ENCODE results near the gene HEATR5A. TPM values are rescaled to one million over a fixed set of nuclear protein-coding genes. Genes with fewer than 3 reads are reported as not detected.

The HEATR5A gene
- total RNA-seq, 5 donors from 2014 or later (not counting 1 experiment from before 2014, with no cell fraction given): 7.5 to 13.2 (median 13.0) TPM

DNA sequence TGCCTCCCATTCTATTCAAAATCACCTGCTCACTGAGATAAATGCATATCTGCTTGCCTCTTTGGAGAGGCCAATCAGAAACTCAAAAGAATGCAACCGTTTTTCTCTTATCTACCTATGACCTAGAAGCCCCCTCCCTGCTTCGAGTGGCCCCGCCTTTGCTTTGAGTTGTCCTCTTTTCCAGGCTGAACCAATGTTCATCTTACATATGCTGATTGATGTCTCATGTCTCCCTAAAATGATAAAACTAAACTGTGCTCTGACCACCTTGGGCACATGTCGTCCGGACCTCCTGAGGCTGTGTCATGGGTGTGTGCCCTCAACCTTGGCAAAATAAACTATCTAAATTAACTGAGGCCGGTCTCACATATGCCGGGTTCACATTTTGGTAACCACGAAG, 148.7 kb downstream of the HEATR5A start:
- 90% methylated on average over 5 of the region's 8 CpGs for WGBS (ENCODE audit: insufficient coverage)
- CTCF ChIA-PET: no interaction called here
- POLR2A ChIA-PET: no interaction called here

DNA sequence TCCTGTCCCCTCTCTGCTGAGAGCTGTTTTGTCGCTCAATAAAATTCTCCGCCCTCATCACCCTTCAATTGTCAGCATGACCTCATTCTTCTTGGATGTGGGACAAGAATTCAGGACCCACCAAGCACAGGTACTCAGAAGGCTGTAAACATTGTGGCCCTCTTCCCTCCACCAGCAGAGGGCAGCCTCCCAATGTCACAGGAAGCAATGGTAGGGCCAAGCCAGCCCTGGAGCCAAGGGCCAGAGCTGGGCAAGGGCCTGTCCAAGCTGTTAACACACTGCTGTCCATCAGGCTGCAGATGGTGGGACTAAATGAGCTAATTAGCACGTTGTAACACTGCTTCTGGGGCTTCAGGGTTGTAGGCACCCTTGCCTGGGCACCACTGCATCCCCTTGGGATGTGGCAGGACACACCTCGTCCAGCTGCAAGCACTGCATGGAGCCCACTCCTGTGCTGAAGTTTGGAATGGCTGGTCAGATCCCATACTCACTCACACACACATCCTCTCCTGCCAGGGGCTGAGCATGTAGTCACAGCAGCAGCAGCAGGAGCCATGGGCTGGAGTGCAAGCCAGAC, 150.1 kb downstream of the HEATR5A start:
- Mint-ChIP-seq H3K27ac (no peak overlapping the region), H3K4me1 (peaks cover 0 to 17% (median 8%) of the 10 kb centered on the region in 3 donors), H3K27me3 (no peaks in the 10 kb centered on the region), H3K4me3 (no peak overlapping the region), H3K36me3 (no peaks in the 10 kb centered on the region), H3K9me3 (peaks cover 0 to 4% (median 0%) of the 10 kb centered on the region in 3 donors)
- Histone ChIP-seq H3K36me3 (ENCODE audit: control insufficient read depth in 2 of 2, extremely low read depth in 1 of 2, insufficient read depth in 1 of 2, low read length in 1 of 2) (no peaks in the 10 kb centered on the region), H3K4me1 (ENCODE audit: control insufficient read depth in 1 of 2, extremely low read depth in 1 of 2, insufficient read depth in 2 of 2, low read length in 2 of 2) (no peaks in the 10 kb centered on the region), H3K27me3 (replicated peaks in 1 of 2; ENCODE audit: control insufficient read depth in 2 of 2, extremely low read depth in 1 of 2, insufficient read depth in 2 of 2, low read length in 1 of 2) (peaks cover 0 to 5% of the 10 kb centered on the region in 2 experiments), H3K9me3 (no peaks in the 10 kb centered on the region), H3K27ac (ENCODE audit: low read length) (no peak overlapping the region), H3K4me3 (ENCODE audit: control insufficient read depth in 1 of 2, extremely low read depth in 1 of 2, low read length in 1 of 2) (peak overlapping the region in 1 of 2 donors; percentile 32)
- 72% methylated on average over 3 of the region's 4 CpGs for WGBS (ENCODE audit: insufficient coverage)
- no peak for ATAC-seq (replicated peaks in 1 of 4)
- POLR2A ChIA-PET: no interaction called here
- CTCF ChIA-PET: no interaction called here
- DNase-seq: peak in 1 of 35 experiments; percentile 8

More for the DNA sequence above, 148.7 kb downstream of the HEATR5A start:
- Mint-ChIP-seq H3K4me1 (peaks cover 0 to 7% (median 5%) of the 10 kb centered on the region in 3 donors), H3K27me3 (no peaks in the 10 kb centered on the region), H3K27ac (no peak overlapping the region), H3K9me3 (peaks cover 0 to 6% (median 5%) of the 10 kb centered on the region in 3 donors), H3K4me3 (no peak overlapping the region), H3K36me3 (no peaks in the 10 kb centered on the region)
- DNase-seq: no peak
- Histone ChIP-seq H3K4me3 (ENCODE audit: control insufficient read depth in 1 of 2, extremely low read depth in 1 of 2, low read length in 1 of 2) (no peak overlapping the region), H3K27ac (ENCODE audit: low read length) (no peak overlapping the region), H3K36me3 (ENCODE audit: control insufficient read depth in 2 of 2, extremely low read depth in 1 of 2, insufficient read depth in 1 of 2, low read length in 1 of 2) (no peaks in the 10 kb centered on the region), H3K27me3 (replicated peaks in 1 of 2; ENCODE audit: control insufficient read depth in 2 of 2, extremely low read depth in 1 of 2, insufficient read depth in 2 of 2, low read length in 1 of 2) (peaks cover 0 to 5% of the 10 kb centered on the region in 2 experiments), H3K9me3 (no peaks in the 10 kb centered on the region), H3K4me1 (ENCODE audit: control insufficient read depth in 1 of 2, extremely low read depth in 1 of 2, insufficient read depth in 2 of 2, low read length in 2 of 2) (no peaks in the 10 kb centered on the region)
- ATAC-seq (replicated peaks in 1 of 4): no peak

DNA sequence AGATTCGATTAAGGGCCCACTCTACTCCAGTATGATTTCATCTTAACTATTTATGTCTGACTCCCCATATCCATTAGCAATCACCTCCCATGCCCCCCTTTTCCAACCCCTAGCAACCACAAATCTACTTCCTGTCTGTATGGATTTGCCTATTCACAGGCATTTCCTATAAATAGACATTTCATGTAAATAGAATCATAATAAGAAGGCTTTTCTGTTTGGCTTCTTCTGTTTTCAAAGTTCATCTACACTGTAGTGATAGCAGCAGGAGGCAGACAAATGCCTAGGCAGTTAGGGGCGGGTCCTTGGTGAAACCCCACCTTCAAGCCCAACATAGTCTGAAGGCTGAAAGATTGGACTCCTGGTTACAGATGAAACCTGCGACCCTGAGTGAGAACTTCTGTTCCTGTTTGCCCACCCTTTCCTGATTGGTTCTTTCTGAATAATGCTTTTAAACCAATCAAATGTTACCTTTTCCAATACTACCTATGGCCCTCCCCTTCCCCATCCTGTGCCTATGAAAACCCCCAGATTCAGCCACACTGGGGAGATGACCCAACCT, 150.6 kb downstream of the HEATR5A start:
- ChIA-PET POLR2A (no interaction called here), CTCF (no interaction called here)
- Mint-ChIP-seq H3K27ac (no peak overlapping the region), H3K36me3 (no peaks in the 10 kb centered on the region), H3K9me3 (peaks cover 0 to 4% (median 0%) of the 10 kb centered on the region in 3 donors), H3K27me3 (no peaks in the 10 kb centered on the region), H3K4me3 (no peak overlapping the region), H3K4me1 (peaks cover 0 to 20% (median 11%) of the 10 kb centered on the region in 3 donors)
- no peaks in the 10 kb centered on the region for H3K9me3 ChIP-seq
- 90% methylated on average over 3 of the region's 3 CpGs for WGBS (ENCODE audit: insufficient coverage)
- H3K4me3 ChIP-seq (ENCODE audit: control insufficient read depth in 1 of 2, extremely low read depth in 1 of 2, low read length in 1 of 2): no peak overlapping the region
- H3K36me3 ChIP-seq (ENCODE audit: control insufficient read depth in 2 of 2, extremely low read depth in 1 of 2, insufficient read depth in 1 of 2, low read length in 1 of 2): no peaks in the 10 kb centered on the region
- DNase-seq: no peak
- no peak overlapping the region for H3K27ac ChIP-seq (ENCODE audit: low read length)
- ATAC-seq (replicated peaks in 1 of 4): no peak
- H3K4me1 ChIP-seq (ENCODE audit: control insufficient read depth in 1 of 2, extremely low read depth in 1 of 2, insufficient read depth in 2 of 2, low read length in 2 of 2): no peaks in the 10 kb centered on the region
- peaks cover 0 to 5% of the 10 kb centered on the region in 2 experiments for H3K27me3 ChIP-seq (replicated peaks in 1 of 2; ENCODE audit: control insufficient read depth in 2 of 2, extremely low read depth in 1 of 2, insufficient read depth in 2 of 2, low read length in 1 of 2)

DNA sequence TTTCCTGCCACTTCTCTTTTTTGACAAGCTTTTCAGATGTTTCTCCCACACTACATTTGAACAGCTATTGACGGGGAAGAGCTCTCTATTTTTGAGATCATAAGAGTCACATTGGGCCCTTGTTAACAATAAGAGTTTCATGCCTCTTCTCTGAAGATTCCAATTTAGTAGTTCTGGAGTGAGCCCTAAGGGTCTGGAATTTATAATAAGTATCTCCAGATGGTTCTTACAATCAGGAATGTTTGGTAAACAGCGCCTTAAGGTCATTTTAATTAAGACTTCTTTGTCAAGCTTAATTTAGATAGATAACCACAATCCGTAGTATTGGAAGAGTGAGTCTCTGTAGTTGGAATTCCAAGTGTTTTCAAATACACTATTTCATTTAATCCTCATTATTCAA, 152.1 kb downstream of the HEATR5A start:
- ATAC-seq (replicated peaks in 1 of 4) (no peak), DNase-seq (no peak)
- no CpG with 5 or more reads among the region's 3 CpGs for WGBS (ENCODE audit: insufficient coverage)
- peaks cover 0 to 4% (median 0%) of the 10 kb centered on the region in 3 donors for H3K9me3 Mint-ChIP-seq
- Histone ChIP-seq H3K9me3 (no peaks in the 10 kb centered on the region), H3K4me3 (ENCODE audit: control insufficient read depth in 1 of 2, extremely low read depth in 1 of 2, low read length in 1 of 2) (no peak overlapping the region), H3K27me3 (replicated peaks in 1 of 2; ENCODE audit: control insufficient read depth in 2 of 2, extremely low read depth in 1 of 2, insufficient read depth in 2 of 2, low read length in 1 of 2) (peaks cover 0 to 5% of the 10 kb centered on the region in 2 experiments), H3K4me1 (ENCODE audit: control insufficient read depth in 1 of 2, extremely low read depth in 1 of 2, insufficient read depth in 2 of 2, low read length in 2 of 2) (no peaks in the 10 kb centered on the region), H3K27ac (ENCODE audit: low read length) (no peak overlapping the region), H3K36me3 (ENCODE audit: control insufficient read depth in 2 of 2, extremely low read depth in 1 of 2, insufficient read depth in 1 of 2, low read length in 1 of 2) (no peaks in the 10 kb centered on the region)
- H3K27ac Mint-ChIP-seq: no peak overlapping the region
- ChIA-PET POLR2A (no interaction called here), CTCF (interaction anchor here in 1 of 2 donors (0.8 kb wide), 1 partner anchor 167 kb away, joined by 5 read pairs; no protein-coding TSS in a partner anchor)
- H3K4me3 Mint-ChIP-seq: no peak overlapping the region
- H3K27me3 Mint-ChIP-seq: no peaks in the 10 kb centered on the region
- H3K36me3 Mint-ChIP-seq: no peaks in the 10 kb centered on the region
- peaks cover 0 to 21% (median 12%) of the 10 kb centered on the region in 3 donors for H3K4me1 Mint-ChIP-seq

DNA sequence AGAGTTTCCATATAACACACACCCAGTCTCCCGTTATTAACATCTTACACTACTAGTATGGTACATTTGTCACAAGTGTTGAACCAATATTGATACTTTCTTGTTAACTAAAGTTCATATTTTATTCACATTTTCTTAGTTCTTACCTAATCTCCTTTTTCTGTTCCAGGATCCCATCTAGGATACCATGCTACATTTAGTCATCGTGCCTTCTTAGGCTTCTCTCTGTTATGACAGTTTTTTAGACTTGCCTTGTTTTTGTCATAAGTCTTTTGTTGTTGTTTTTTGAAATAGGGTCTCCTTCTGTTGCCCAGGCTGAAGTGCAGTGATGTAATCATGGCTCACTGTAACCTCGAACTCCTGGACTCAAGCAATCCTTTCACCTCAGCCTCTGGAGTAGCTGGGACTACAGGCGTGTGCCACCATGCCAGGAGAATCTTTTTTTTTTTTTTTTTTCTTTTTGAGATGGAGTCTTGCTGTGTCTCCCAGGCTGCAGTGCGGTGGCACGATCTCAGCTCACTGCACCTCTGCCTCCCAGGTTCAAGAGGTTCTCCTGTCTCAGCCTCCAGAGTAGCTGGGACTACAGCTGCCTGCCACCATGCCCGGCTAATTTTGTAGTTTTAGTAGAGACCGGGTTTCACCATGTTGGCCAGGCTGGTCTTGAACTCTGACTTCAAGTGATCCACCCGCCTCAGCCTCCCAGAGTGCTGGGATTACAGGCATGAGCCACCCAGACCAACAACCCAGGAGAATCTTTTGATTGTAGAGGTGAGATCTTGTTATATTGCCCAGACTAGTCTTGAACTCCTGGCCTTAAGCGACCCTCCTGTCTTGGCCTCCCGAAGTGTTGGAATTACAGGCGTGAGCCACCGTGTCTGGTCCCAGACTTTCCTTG, 153.7 kb downstream of the HEATR5A start:
- H3K27ac Mint-ChIP-seq: no peak overlapping the region
- no peak for ATAC-seq (replicated peaks in 1 of 4)
- no peak overlapping the region for H3K27ac ChIP-seq (ENCODE audit: low read length)
- H3K27me3 Mint-ChIP-seq: no peaks in the 10 kb centered on the region
- no peaks in the 10 kb centered on the region for H3K4me1 ChIP-seq (ENCODE audit: control insufficient read depth in 1 of 2, extremely low read depth in 1 of 2, insufficient read depth in 2 of 2, low read length in 2 of 2)
- 85% methylated on average over 8 of the region's 13 CpGs for WGBS (ENCODE audit: insufficient coverage)
- no peaks in the 10 kb centered on the region for H3K36me3 ChIP-seq (ENCODE audit: control insufficient read depth in 2 of 2, extremely low read depth in 1 of 2, insufficient read depth in 1 of 2, low read length in 1 of 2)
- ChIA-PET POLR2A (no interaction called here), CTCF (no interaction called here)
- H3K4me3 ChIP-seq (ENCODE audit: control insufficient read depth in 1 of 2, extremely low read depth in 1 of 2, low read length in 1 of 2): no peak overlapping the region
- H3K4me3 Mint-ChIP-seq: no peak overlapping the region
- H3K4me1 Mint-ChIP-seq: peaks cover 0 to 19% (median 12%) of the 10 kb centered on the region in 3 donors
- peaks cover 0 to 5% of the 10 kb centered on the region in 2 experiments for H3K27me3 ChIP-seq (replicated peaks in 1 of 2; ENCODE audit: control insufficient read depth in 2 of 2, extremely low read depth in 1 of 2, insufficient read depth in 2 of 2, low read length in 1 of 2)
- DNase-seq: no peak
- no peaks in the 10 kb centered on the region for H3K9me3 ChIP-seq
- H3K36me3 Mint-ChIP-seq: no peaks in the 10 kb centered on the region
- H3K9me3 Mint-ChIP-seq: peaks cover 0 to 4% (median 0%) of the 10 kb centered on the region in 3 donors

GRCh38 chr14:31265701-31266398, 154.5 kb downstream of the HEATR5A start:
- Mint-ChIP-seq H3K27me3 (no peaks in the 10 kb centered on the region), H3K9me3 (peaks cover 0 to 4% (median 0%) of the 10 kb centered on the region in 3 donors), H3K27ac (peak overlapping the region in 1 of 2 donors; percentile 54), H3K4me1 (peaks cover 0 to 19% (median 12%) of the 10 kb centered on the region in 3 donors), H3K36me3 (no peaks in the 10 kb centered on the region), H3K4me3 (no peak overlapping the region)
- no peaks in the 10 kb centered on the region for H3K9me3 ChIP-seq
- H3K4me3 ChIP-seq (ENCODE audit: control insufficient read depth in 1 of 2, extremely low read depth in 1 of 2, low read length in 1 of 2): no peak overlapping the region
- 29% methylated on average over 2 of the region's 8 CpGs for WGBS (ENCODE audit: insufficient coverage)
- CTCF ChIA-PET: no interaction called here
- H3K27me3 ChIP-seq (replicated peaks in 1 of 2; ENCODE audit: control insufficient read depth in 2 of 2, extremely low read depth in 1 of 2, insufficient read depth in 2 of 2, low read length in 1 of 2): peaks cover 0 to 5% of the 10 kb centered on the region in 2 experiments
- no peak for DNase-seq
- no peak for ATAC-seq (replicated peaks in 1 of 4)
- no peaks in the 10 kb centered on the region for H3K4me1 ChIP-seq (ENCODE audit: control insufficient read depth in 1 of 2, extremely low read depth in 1 of 2, insufficient read depth in 2 of 2, low read length in 2 of 2)
- H3K36me3 ChIP-seq (ENCODE audit: control insufficient read depth in 2 of 2, extremely low read depth in 1 of 2, insufficient read depth in 1 of 2, low read length in 1 of 2): no peaks in the 10 kb centered on the region
- no peak overlapping the region for H3K27ac ChIP-seq (ENCODE audit: low read length)
- POLR2A ChIA-PET: no interaction called here

Measured in T-cell (primary cell).